Measurements from ENCODE around the gene LTBP4. TPM values are rescaled to one million over a fixed set of nuclear protein-coding genes. Genes with fewer than 3 reads are reported as not detected.

Gene LTBP4
- total RNA-seq, 2 donors from 2014 or later, result 160 to 500 TPM

GRCh38 chr19:40627486-40628279 is 26.5 kb downstream of the LTBP4 start:
- 90% methylated on average over 39 of the region's 39 CpGs for whole genome bisulfite sequencing
- DNase-seq (ENCODE audit: low spot score), result no peak
- intact Hi-C loops (cut with DNase I), result no loop called here
- H3K36me3 ChIP-seq, result peaks cover 6 to 7% of the 10 kb centered on the region in 2 donors
- H3K27ac ChIP-seq, result no peak overlapping the region
- H3K27me3 ChIP-seq (replicated peaks; ENCODE audit: insufficient read depth), result no peaks in the 10 kb centered on the region
- H3K4me1 ChIP-seq (replicated peaks), result no peaks in the 10 kb centered on the region
- no peak overlapping the region for H3K4me3 ChIP-seq
- no peak for TF ChIP-seq CTCF (IDR thresholded peaks at IDR 0.05)
- no peak for TF ChIP-seq POLR2A (IDR thresholded peaks at IDR 0.05)
- no peak for TF ChIP-seq POLR2AphosphoS5 (IDR thresholded peaks at IDR 0.05)
- H3K9me3 ChIP-seq, result no peaks in the 10 kb centered on the region

- Histone ChIP-seq H3K4me1 (replicated peaks) (peaks cover 3% of the 10 kb centered on the region), H3K9me3 (no peaks in the 10 kb centered on the region), H3K4me3 (no peak overlapping the region), H3K27ac (no peak overlapping the region), H3K27me3 (replicated peaks; ENCODE audit: insufficient read depth) (no peaks in the 10 kb centered on the region), H3K36me3 (peaks cover 6 to 7% of the 10 kb centered on the region in 2 donors)
- WGBS, result 96% methylated on average over 42 of the region's 42 CpGs
- TF ChIP-seq CTCF (IDR thresholded peaks at IDR 0.05), result no peak
- TF ChIP-seq POLR2AphosphoS5 (IDR thresholded peaks at IDR 0.05), result no peak
- no peak for TF ChIP-seq POLR2A (IDR thresholded peaks at IDR 0.05)
- DNase-seq (ENCODE audit: low spot score), result no peak
- intact Hi-C loops (cut with DNase I), result no loop called here
Observed at GRCh38 chr19:40629346-40629745, 28.2 kb downstream of the LTBP4 start.

DNA sequence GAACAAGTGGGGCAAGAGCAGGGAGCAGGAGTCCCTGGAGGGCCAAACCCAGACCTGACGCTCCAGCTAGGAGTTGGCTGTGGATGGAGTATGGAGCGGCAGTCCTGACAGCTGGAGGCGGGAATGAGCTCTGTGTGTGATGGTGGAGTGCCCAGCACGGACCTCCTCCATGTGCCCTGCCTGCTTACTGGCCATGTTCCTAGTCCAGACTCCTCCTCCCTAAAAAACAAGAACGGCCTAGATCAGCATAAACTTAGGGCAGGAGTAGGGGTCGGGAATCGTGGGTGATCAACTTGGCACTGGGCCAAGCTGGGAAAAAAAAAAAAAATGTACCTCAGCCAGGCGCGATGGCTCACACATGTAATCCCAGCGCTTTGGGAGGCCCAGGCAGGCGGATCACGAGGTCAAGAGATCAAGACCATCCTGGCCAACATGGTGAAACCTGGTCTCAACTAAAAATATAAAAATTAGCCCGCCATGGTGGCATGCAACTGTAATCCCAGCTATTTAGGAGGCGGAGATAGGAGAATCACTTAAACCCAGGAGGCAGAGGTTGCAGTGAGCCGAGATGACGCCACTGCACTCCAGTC is 29.5 kb downstream of the LTBP4 start:
- 62% methylated on average over 16 of the region's 16 CpGs for whole genome bisulfite sequencing
- TF ChIP-seq POLR2A (IDR thresholded peaks at IDR 0.05), result no peak
- TF ChIP-seq CTCF (IDR thresholded peaks at IDR 0.05), result no peak
- TF ChIP-seq POLR2AphosphoS5 (IDR thresholded peaks at IDR 0.05), result no peak
- no peaks in the 10 kb centered on the region for H3K9me3 ChIP-seq
- no peak overlapping the region for H3K4me3 ChIP-seq
- H3K4me1 ChIP-seq (replicated peaks), result peaks cover 3% of the 10 kb centered on the region
- no peak overlapping the region for H3K27ac ChIP-seq
- peaks cover 6 to 7% of the 10 kb centered on the region in 2 donors for H3K36me3 ChIP-seq
- H3K27me3 ChIP-seq (replicated peaks; ENCODE audit: insufficient read depth), result no peaks in the 10 kb centered on the region
- intact Hi-C loops (cut with DNase I), result loop anchor here (5.0 to 10.0 kb wide), 3 partner anchors 83 to 166 kb away; partner anchors contain the start of genes BLVRB and SPTBN4
- DNase-seq (ENCODE audit: low spot score), result no peak

DNA sequence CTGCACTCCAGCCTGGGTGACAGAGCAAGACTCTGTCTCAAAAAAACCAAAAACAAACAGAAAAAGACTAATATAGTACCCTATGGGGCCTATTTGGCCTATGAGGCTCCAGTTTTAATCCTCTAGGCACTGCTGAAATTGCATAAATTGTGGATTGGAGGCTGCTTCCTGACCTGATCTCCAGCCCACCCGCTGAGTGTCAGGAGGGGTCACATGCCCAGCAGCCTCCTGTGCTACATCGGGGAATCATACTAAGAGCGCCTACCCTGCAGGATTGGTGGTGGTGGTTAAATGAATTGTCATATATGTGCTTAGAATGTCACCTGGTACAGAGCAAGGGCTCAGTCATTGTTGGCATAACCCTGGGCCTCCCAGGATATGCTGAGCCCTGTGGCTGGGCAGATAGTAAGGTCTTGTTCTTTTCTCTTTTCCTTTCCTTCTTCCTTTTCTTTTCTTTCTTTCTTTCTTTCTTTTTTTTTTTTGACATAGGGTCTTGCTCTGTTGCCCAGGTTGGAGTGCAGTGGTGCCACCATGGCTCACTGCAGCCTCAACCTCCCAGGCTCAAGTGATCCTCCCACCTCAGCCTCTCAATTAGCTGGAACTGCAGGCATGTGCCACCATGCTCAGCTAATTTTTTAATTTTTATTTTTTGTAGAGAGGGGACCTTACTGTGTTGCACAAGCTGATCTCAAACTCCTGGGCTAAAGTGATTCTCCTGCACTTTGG is 31.3 kb downstream of the LTBP4 start:
- no peak for DNase-seq (ENCODE audit: low spot score)
- intact Hi-C loops (cut with DNase I), result loop anchor here (5.0 to 10.0 kb wide), 3 partner anchors 85 to 168 kb away; partner anchors contain the start of genes BLVRB and SPTBN4

More for the DNA sequence above, 31.3 kb downstream of the LTBP4 start:
- 80% methylated on average over 3 of the region's 3 CpGs for WGBS
- TF ChIP-seq POLR2AphosphoS5 (IDR thresholded peaks at IDR 0.05), result no peak
- TF ChIP-seq CTCF (IDR thresholded peaks at IDR 0.05), result no peak
- no peak for TF ChIP-seq POLR2A (IDR thresholded peaks at IDR 0.05)
- Histone ChIP-seq H3K9me3 (no peaks in the 10 kb centered on the region), H3K4me3 (no peak overlapping the region), H3K4me1 (replicated peaks) (peaks cover 3% of the 10 kb centered on the region), H3K27me3 (replicated peaks; ENCODE audit: insufficient read depth) (no peaks in the 10 kb centered on the region), H3K36me3 (peaks cover 0 to 4% of the 10 kb centered on the region in 2 donors), H3K27ac (no peak overlapping the region)
